ENCODE data around the gene ARHGDIB.

GRCh38 chr12:14976658-14977057 is 15.3 kb upstream of the ARHGDIB start:
- TF ChIP-seq EZH2 (IDR thresholded peaks at IDR 0.05) (no peak), POLR2AphosphoS5 (IDR thresholded peaks at IDR 0.05; ENCODE audit: borderline replicate concordance, low read depth, low read length) (no peak), FOXP2 (optimal IDR thresholded peaks at IDR 0.05; ENCODE audit: control extremely low read depth, extremely low read length, insufficient read depth) (no peak)
